HK-2 (cell line): ENCODE data around the gene TSSC4.

Source experiments
- DNase-seq: peaks from one replicate; pipeline ENCODE4 v3.0.0-alpha.2; 2018; ENCODE audit not compliant: unreplicated experiment

The TSSC4 gene

GRCh38 chr11:2447951-2448650, 47.6 kb downstream of the TSSC4 start:
- no peak for DNase-seq

GRCh38 chr11:2448661-2449547, 48.4 kb downstream of the TSSC4 start:
- no peak for DNase-seq

GRCh38 chr11:2449548-2450320, 49.2 kb downstream of the TSSC4 start:
- no peak for DNase-seq

GRCh38 chr11:2450321-2451041, 49.9 kb downstream of the TSSC4 start:
- DNase-seq, result no peak

- DNase-seq, result no peak
Measured at GRCh38 chr11:2451336-2451735, 50.8 kb downstream of the TSSC4 start.

GRCh38 chr11:2451916-2452315, 51.4 kb downstream of the TSSC4 start:
- no peak for DNase-seq

- DNase-seq, result no peak
Measured at GRCh38 chr11:2452321-2453012, 51.9 kb downstream of the TSSC4 start.

GRCh38 chr11:2453436-2453835, 52.9 kb downstream of the TSSC4 start:
- no peak for DNase-seq
